ENCODE measurements around the gene ELOVL5.

The ELOVL5 gene

DNA sequence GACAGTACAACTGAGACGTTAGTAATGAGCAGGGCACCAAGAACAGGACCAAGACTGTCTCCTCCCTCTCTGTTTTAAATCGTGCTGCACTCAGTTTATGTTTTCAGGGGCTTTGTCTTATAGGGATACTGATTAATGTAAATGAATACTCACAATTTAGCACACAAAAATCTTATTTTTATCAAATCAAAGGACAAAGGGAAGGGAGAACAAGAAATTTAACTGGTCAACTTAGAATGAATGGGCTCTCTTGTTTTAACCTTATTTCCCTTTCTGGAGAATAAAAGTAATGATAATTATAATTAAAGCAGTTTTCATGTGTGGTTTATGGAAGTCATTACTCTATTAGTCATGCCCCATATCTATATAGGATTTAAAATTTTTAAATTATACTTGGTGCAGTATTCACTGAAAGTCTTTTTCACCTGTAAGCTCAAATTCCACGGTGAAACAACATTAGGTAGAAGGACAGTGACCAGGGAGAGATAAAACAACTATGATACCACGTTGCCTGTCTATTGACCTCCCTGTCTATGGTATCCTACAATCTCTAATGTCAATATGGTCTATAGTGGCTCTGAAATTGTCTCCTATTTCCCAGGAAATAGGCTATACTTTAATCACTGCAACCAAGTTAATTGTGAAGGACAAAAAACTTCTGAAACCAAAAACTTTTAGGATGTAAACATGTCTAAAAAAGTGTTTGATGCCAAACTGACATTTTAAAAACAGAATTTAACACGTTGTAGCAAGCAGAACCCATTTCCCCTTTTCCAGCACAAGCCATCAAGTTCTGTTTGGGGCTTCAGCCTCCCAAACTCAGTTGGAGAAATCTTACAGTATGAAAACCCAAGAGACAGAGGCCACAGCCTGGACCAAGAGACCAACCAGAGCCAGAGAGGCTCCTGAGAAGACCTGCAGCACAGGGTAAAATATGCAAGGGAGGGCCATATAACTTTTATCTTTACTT lies 15.0 kb downstream of the ELOVL5 start:
- Histone ChIP-seq H3K36me3 (replicated peaks) (peaks cover 9% of the 10 kb centered on the region), H3K27ac (no peak overlapping the region), H3K27me3 (replicated peaks) (no peaks in the 10 kb centered on the region), H3K4me3 (ENCODE audit: low read depth, low read length) (no peak overlapping the region)
- in situ Hi-C loops (cut with HindIII; ENCODE audit: low pct_ligation_motif_present, low sequenced_read_pairs), result no loop called here
- TF ChIP-seq, protein P1, sequence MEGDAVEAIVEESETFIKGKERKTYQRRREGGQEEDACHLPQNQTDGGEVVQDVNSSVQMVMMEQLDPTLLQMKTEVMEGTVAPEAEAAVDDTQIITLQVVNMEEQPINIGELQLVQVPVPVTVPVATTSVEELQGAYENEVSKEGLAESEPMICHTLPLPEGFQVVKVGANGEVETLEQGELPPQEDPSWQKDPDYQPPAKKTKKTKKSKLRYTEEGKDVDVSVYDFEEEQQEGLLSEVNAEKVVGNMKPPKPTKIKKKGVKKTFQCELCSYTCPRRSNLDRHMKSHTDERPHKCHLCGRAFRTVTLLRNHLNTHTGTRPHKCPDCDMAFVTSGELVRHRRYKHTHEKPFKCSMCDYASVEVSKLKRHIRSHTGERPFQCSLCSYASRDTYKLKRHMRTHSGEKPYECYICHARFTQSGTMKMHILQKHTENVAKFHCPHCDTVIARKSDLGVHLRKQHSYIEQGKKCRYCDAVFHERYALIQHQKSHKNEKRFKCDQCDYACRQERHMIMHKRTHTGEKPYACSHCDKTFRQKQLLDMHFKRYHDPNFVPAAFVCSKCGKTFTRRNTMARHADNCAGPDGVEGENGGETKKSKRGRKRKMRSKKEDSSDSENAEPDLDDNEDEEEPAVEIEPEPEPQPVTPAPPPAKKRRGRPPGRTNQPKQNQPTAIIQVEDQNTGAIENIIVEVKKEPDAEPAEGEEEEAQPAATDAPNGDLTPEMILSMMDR (IDR thresholded peaks at IDR 0.05; ENCODE audit: low read depth, low read length, missing control alignments), result no peak
- DNase-seq, result no peak

DNA sequence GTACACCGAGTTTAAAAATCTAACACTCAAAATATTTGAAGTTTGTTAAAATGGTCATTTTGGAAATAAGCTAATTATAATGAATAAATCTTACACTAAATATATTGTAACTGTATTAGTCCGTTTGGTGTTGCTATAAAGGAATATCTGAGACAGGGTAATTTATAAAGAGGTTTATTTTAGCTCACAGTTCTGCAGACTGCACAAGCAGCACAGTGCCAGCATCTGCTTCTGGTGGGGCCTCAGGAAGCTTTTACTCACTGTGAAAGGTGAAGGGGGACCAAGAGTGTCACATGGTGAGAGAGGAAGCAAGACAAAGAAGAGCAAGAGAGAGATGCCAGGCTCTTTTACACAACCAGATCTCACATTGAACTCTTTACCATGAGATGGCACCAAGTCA lies 17.1 kb downstream of the ELOVL5 start:
- Histone ChIP-seq H3K27me3 (replicated peaks) (no peaks in the 10 kb centered on the region), H3K4me3 (ENCODE audit: low read depth, low read length) (no peak overlapping the region), H3K36me3 (replicated peaks) (no peaks in the 10 kb centered on the region), H3K27ac (no peak overlapping the region)
- no peak for DNase-seq
- TF ChIP-seq, protein P1 (IDR thresholded peaks at IDR 0.05; ENCODE audit: low read depth, low read length, missing control alignments), result no peak
- in situ Hi-C loops (cut with HindIII; ENCODE audit: low pct_ligation_motif_present, low sequenced_read_pairs), result no loop called here

DNA sequence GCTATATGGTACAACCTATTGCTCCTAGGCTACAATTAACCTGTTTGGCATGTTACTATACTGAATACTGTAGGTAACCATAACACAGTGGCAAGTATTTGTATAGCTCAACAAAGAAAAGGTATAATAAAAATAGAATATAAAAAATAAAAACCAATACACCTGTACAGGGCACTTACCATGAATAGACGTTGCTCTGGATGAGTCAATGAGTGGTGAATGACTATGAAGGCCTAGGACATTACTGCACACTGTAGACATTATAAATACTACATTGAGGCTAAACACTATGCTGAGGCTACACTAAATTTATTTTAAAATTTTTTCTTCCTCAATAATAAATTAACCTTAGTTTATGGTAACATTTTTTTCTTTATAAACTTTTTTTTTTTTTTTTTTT lies 18.6 kb downstream of the ELOVL5 start:
- Histone ChIP-seq H3K36me3 (replicated peaks) (no peaks in the 10 kb centered on the region), H3K27ac (no peak overlapping the region), H3K4me3 (ENCODE audit: low read depth, low read length) (no peak overlapping the region), H3K27me3 (replicated peaks) (no peaks in the 10 kb centered on the region)
- in situ Hi-C loops (cut with HindIII; ENCODE audit: low pct_ligation_motif_present, low sequenced_read_pairs), result no loop called here
- TF ChIP-seq, protein P1 (IDR thresholded peaks at IDR 0.05; ENCODE audit: low read depth, low read length, missing control alignments), result no peak
- DNase-seq, result no peak

DNA sequence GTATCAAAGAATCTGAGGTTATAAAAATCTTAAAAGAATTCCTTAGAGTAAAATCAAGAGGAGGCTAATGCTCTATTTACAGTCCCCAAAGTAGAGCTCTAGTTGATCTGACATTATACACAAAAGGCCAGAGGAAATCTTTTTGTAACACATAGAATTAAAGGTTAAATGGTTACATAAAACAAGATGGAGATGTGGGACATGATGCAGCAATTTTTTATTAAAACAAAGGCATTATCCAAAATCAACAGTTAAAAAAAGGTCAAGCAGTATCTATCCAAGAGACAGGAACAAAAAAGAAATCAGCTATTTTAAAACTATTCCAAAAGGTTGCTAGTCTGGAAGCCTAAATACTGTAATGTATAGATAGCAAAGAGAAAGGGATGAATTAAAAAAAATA lies 20.4 kb downstream of the ELOVL5 start:
- Histone ChIP-seq H3K27ac (no peak overlapping the region), H3K27me3 (replicated peaks) (no peaks in the 10 kb centered on the region), H3K4me3 (ENCODE audit: low read depth, low read length) (no peak overlapping the region), H3K36me3 (replicated peaks) (no peaks in the 10 kb centered on the region)
- TF ChIP-seq, protein P1 (IDR thresholded peaks at IDR 0.05; ENCODE audit: low read depth, low read length, missing control alignments), result no peak
- in situ Hi-C loops (cut with HindIII; ENCODE audit: low pct_ligation_motif_present, low sequenced_read_pairs), result no loop called here
- DNase-seq, result no peak

DNA sequence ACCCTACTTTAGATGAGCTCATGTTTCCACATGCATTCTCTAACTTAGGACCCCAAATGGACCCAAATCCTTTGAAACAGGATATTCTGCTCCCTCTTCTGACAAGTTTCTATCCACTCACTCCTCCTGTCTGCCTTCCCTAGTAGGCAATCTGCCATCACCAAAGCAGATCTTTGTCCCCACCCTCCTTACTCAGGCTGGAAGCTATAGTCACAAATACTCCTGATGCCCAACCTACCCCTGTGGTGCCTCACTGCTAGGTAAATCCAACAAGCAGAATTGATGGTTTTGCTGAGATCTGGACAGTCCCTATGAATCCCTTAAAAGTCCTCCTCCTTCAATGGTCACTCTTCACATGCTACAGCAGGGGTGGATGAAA lies 21.7 kb downstream of the ELOVL5 start:
- Histone ChIP-seq H3K36me3 (replicated peaks) (no peaks in the 10 kb centered on the region), H3K4me3 (ENCODE audit: low read depth, low read length) (no peak overlapping the region), H3K27ac (peak overlapping the region; percentile 80), H3K27me3 (replicated peaks) (no peaks in the 10 kb centered on the region)
- in situ Hi-C loops (cut with HindIII; ENCODE audit: low pct_ligation_motif_present, low sequenced_read_pairs), result no loop called here
- TF ChIP-seq, protein P1 (IDR thresholded peaks at IDR 0.05; ENCODE audit: low read depth, low read length, missing control alignments), result no peak
- DNase-seq, result no peak

Measured in brain microvascular endothelial cell (primary cell).